ENCODE measurements around the gene CFAP61.

DNA sequence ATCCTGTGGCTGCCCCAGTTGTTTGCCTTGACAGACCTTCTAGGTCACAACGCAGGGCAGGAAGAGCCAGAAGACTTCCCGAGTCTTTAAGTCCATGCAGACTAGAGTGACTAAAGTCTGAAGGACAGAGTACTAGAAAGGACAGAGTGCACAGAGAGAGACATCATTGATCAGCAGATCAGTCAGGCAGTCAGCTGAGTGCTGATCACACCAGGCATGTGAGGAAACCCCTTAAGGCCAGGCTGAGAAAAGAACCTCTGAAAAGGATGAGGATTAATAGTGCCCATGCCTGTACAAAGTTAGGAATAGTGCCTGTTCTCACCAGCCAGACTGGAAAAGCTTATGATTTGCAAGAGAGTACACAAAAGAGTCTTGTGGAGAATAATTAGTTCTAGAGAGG, 91.3 kb downstream of the CFAP61 start:
- TF ChIP-seq POLR2AphosphoS5 (IDR thresholded peaks at IDR 0.05; ENCODE audit: low read depth, low read length) (no peak), TCF7L2 (IDR thresholded peaks at IDR 0.05; ENCODE audit: low read depth, low read length) (no peak)
- TF ChIP-seq, protein P1, sequence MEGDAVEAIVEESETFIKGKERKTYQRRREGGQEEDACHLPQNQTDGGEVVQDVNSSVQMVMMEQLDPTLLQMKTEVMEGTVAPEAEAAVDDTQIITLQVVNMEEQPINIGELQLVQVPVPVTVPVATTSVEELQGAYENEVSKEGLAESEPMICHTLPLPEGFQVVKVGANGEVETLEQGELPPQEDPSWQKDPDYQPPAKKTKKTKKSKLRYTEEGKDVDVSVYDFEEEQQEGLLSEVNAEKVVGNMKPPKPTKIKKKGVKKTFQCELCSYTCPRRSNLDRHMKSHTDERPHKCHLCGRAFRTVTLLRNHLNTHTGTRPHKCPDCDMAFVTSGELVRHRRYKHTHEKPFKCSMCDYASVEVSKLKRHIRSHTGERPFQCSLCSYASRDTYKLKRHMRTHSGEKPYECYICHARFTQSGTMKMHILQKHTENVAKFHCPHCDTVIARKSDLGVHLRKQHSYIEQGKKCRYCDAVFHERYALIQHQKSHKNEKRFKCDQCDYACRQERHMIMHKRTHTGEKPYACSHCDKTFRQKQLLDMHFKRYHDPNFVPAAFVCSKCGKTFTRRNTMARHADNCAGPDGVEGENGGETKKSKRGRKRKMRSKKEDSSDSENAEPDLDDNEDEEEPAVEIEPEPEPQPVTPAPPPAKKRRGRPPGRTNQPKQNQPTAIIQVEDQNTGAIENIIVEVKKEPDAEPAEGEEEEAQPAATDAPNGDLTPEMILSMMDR (IDR thresholded peaks at IDR 0.05), result no peak
- TF ChIP-seq, protein P2, sequence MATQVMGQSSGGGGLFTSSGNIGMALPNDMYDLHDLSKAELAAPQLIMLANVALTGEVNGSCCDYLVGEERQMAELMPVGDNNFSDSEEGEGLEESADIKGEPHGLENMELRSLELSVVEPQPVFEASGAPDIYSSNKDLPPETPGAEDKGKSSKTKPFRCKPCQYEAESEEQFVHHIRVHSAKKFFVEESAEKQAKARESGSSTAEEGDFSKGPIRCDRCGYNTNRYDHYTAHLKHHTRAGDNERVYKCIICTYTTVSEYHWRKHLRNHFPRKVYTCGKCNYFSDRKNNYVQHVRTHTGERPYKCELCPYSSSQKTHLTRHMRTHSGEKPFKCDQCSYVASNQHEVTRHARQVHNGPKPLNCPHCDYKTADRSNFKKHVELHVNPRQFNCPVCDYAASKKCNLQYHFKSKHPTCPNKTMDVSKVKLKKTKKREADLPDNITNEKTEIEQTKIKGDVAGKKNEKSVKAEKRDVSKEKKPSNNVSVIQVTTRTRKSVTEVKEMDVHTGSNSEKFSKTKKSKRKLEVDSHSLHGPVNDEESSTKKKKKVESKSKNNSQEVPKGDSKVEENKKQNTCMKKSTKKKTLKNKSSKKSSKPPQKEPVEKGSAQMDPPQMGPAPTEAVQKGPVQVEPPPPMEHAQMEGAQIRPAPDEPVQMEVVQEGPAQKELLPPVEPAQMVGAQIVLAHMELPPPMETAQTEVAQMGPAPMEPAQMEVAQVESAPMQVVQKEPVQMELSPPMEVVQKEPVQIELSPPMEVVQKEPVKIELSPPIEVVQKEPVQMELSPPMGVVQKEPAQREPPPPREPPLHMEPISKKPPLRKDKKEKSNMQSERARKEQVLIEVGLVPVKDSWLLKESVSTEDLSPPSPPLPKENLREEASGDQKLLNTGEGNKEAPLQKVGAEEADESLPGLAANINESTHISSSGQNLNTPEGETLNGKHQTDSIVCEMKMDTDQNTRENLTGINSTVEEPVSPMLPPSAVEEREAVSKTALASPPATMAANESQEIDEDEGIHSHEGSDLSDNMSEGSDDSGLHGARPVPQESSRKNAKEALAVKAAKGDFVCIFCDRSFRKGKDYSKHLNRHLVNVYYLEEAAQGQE (IDR thresholded peaks at IDR 0.05; ENCODE audit: insufficient read depth in 1 of 2, low read depth in 2 of 2, low read length in 1 of 2), result no peak
